NCI-H1694 (cell line): Measurements from ENCODE around the gene ZBTB46.
"Not testable (repeated sequence)": the region's sequence is repeated elsewhere in the genome, so short reads cannot be mapped to it uniquely, and the experiment has no call there.

Experiments used
- DNase-seq: peaks from one replicate; lab custom pipeline; 2025; lab: John Stamatoyannopoulos, UW

The ZBTB46 gene

GRCh38 chr20:63857764-63858392, 26.8 kb upstream of the ZBTB46 start:
- DNase-seq: no peak

DNA sequence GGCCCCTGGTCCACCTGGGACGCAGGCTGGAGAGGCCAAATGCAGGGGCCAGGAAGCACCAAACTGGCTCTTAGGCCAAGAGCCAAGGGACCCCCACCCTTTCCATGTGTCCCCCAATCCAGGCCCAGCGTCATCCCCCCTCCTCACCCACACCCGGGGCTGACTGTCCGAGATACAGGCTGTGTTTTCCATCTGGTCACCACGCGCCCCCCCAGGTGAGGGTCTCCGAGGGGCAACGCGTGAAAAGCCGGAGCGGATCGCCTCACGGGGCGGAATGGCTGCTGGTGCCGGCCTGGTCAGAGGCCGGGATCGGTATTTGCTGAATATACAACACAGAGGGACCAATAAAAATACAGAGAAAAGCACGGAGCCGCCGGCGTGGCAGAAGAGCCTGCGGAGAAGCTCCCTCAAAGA, 25.0 kb upstream of the ZBTB46 start:
- DNase-seq: no peak

DNA sequence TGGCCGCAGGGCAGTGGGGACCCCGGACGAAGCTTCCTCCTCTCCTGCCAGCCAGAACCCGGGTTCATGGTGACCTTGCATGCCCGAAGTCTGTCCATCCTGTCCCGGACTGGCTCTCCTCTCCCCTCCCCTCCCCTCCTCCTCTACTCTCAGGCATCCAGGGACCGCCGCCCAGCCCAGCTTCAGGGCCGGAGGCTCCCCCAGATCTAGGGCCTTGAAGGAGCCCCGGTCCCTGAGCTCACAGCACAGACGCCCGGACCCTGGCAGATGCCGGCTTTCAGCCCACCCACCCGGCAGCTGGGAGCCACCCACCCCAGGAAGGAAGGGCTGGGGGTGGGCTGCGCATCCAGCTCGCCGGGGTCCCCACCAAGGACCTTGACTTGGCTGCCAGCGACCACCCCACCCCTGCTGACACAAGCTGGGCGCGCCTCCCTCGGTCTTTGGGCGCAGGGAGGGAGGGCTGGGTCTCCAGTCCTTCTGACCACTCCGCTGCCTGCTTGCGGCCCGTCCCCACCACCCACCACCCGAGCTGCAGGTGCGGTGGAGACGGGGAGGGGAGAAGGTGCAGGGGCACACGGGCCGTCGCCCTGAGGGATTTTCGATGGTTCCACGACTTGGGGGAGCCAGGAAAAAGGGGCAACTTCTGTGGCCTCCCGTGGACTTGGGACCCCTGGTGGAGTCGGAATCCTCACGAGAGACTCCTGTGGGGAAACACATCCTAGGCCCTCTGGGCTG, 24.5 kb upstream of the ZBTB46 start:
- no peak for DNase-seq

DNA sequence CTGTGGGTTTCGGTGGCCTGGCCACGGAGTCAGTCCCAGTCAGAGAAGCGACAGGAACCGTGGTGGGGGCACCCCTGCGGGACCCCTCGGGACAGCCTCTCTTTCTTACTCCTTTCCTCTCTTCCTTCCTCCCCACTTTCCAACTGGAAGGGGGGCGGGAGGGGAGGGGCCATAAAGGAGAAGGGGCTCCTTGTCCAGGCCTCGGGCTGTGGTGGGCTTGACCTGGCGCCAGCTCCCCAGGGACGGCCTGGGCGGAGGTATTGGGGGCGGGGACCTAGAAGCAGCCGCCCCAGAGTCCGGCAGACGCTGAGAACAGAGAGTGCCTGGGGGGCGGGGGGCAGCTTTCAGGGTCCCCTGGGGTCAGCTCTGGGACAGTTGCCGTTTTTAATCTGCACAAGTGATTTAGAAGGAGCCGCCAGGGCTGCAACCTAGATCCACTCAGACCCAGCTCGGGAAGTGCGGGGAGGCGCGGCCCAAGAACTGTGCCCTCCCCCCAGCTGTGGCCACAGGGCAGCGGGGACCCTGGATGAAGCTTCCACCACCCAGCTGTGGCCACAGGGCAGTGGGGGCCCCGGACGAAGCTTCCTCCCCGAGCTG, 23.8 kb upstream of the ZBTB46 start:
- no peak for DNase-seq

GRCh38 chr20:63854069-63854765, 23.2 kb upstream of the ZBTB46 start:
- DNase-seq: no peak

DNA sequence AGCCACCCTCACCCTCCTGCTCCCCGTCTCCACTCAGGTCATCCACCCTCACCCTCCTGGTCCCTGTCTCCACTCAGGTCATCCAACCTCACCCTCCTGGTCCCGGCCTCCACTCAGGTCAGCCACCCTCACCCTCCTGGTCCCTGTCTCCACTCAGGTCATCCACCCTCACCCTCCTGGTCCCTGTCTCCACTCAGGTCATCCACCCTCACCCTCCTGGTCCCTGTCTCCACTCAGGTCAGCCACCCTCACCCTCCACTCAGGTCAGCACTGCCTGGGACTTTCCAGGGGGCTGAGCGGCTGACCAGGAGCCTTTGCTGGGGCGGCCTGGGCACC, 22.6 kb upstream of the ZBTB46 start:
- not testable (repeated sequence) for DNase-seq

- DNase-seq: not testable (repeated sequence)
Observed at GRCh38 chr20:63851548-63851943, 20.5 kb upstream of the ZBTB46 start.

GRCh38 chr20:63850689-63851547, 19.9 kb upstream of the ZBTB46 start:
- DNase-seq: no peak

DNA sequence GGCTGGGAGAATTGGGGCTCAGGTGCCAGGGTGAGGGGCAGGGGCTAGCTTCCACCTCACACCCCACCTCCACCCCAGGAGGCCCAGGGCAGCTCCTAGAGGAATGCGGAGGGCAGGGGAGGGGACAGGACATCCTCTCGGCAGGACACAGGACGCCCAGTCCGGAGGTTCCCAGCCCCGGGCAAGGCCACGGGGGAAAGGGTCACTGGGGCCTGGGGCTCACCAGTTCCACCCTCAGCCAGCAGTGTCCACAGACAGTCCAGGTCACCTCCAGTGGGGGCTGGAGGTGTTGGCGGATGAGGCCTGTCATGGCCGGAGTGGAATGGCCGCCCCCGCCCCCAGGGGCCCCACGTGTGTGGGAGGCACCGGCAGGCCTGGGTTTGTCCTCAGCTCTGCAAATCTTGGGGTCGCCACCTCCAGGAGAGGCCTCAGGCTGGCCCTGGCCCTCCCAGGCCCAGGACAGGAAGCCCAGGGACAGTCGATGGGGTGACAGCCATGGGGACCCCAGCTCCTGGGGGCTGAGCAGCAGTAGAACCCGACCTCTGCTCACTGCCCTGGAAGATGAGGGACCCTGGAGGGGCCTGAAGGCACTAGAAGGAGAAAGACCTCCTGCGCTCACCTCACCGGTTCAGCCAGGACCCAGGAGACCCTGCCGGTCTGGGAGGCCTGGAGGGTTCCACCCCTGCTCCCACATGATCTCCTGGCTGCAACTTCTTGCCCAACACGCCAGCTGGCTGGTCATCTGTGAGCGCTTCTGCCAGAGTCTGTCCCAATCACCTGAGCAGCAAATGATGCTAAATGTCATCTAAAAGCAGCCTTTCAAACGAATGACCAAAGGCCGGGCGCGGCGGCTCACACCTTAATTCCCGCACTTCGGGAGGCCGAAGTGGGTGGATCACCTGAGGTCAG, 17.2 kb upstream of the ZBTB46 start:
- no peak for DNase-seq

GRCh38 chr20:63847237-63848002, 16.4 kb upstream of the ZBTB46 start:
- DNase-seq: no peak

GRCh38 chr20:63846888-63847236, 15.8 kb upstream of the ZBTB46 start:
- DNase-seq: no peak

GRCh38 chr20:63846128-63846771, 15.2 kb upstream of the ZBTB46 start:
- no peak for DNase-seq

DNA sequence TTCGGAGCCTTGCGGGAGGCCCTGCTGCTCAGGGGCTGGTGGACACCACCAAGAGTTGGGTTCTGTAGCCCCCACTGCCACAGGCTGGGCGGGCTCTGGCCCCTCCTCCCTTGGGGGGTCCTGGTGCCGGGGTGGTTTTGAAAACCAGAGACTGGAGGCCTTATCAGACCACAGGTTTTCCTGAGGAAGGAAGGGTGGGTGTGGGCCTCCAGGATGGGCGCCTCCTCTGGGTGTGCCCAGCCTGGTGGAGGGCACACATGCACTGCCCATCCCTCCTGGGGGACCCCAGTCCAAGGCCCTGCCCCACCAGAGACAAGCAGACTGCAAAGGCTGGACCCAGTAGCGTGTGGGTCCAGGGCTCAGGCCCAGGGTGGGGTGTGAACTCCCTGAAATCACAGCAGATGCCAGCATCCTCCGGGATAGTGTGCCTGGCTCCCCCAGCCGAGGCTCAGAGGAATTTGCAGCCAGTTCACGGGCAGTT, 13.5 kb upstream of the ZBTB46 start:
- no peak for DNase-seq

DNA sequence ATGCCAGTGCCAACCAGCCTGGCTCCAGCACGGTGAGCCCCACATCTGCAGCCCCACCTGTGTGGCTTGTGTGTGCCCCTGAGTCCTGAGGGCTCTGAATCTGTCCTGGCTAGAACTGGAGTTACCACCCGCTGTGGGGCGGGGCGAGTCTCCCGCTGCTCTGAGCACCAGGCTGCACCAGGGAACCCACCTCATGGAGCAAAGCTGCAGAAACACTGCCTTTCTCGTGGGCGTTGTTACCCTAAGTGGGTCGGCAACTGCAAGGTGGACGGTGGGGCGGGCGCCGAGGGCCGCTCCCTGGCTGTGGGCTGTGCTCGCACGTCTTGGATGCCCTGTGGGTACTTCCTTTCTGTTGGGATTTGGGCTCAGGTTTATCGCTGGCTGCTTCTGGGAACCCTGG, 12.7 kb upstream of the ZBTB46 start:
- DNase-seq: no peak

DNA sequence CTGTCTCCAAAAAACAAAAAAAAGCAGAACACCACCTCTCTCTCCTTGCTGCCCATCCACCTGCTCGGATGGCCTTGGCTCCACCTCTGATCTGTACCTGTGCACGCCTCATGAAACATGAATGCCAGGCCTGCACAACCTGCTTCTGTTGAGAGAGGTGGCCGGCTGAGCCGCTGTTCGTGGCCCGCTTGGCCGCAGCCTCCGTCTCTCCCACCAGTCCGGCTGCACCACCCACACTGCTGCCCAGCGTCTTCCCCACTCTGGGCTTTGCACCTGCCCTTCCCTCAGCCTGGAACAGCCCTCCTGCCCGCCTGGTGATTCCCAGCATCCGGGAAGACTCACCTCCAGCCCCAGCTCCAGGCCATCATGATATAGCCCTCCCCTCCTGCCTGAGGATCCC, 12.2 kb upstream of the ZBTB46 start:
- DNase-seq: no peak

DNA sequence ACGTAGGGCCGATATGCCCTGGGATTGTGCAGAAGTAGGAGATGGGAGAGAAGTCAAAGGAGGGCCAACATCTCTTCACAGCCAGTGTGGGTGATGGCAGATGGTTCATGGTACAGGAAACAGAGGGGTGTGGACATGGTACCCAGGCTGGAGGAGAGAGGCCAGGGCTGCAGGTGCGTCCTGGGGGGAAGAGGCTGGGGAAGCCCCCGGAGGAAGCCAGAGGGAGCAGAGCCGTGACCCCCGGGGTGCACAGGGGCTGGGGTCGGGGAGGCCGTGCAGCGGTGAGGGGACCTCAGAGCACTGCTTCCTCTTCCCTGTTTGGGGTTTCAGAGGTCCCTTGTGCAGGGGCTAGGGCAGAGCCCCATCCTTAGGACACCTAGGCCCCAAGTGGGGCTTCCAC, 11.2 kb upstream of the ZBTB46 start:
- DNase-seq: no peak

- DNase-seq: no peak
Observed at GRCh38 chr20:63840405-63840828, 9.4 kb upstream of the ZBTB46 start.

DNA sequence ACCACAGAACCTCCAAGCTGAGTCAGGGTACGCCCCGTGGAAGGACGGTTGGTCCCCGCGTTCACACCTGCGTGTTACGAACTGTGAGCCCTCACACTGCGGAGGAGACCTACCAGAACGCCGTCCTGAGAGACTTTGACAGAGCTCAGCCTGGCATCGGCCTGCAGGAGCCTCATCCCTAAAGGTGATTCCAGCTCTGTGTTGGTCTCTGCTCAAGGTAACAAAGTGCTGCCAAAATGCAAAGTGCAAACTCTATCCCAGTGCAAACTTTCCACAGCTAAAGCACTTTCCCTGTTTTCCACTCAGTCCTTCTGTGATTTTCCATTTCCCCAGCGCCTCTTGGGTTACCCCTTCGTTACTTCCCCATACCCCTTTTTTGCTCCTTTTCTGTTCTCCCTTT, 8.6 kb upstream of the ZBTB46 start:
- no peak for DNase-seq

- DNase-seq: no peak
Observed at GRCh38 chr20:63837479-63837878, 6.4 kb upstream of the ZBTB46 start.
